NK-92 treated with Interleukin-12 subunit alpha and Interleukin-12 subunit beta, amount 100 ng/mL, for 24 hours (cell line): Measurements from ENCODE around the gene POLR2I.
A peak's percentile ranks its signal among the peaks of the same experiment; 100 is the strongest.
"Not testable (repeated sequence)": the region's sequence is repeated elsewhere in the genome, so short reads cannot be mapped to it uniquely, and the experiment has no call there.

ENCODE experiments used
- DNase-seq: peaks from one replicate; lab custom pipeline; 2025; lab: John Stamatoyannopoulos, UW

Gene POLR2I

DNA sequence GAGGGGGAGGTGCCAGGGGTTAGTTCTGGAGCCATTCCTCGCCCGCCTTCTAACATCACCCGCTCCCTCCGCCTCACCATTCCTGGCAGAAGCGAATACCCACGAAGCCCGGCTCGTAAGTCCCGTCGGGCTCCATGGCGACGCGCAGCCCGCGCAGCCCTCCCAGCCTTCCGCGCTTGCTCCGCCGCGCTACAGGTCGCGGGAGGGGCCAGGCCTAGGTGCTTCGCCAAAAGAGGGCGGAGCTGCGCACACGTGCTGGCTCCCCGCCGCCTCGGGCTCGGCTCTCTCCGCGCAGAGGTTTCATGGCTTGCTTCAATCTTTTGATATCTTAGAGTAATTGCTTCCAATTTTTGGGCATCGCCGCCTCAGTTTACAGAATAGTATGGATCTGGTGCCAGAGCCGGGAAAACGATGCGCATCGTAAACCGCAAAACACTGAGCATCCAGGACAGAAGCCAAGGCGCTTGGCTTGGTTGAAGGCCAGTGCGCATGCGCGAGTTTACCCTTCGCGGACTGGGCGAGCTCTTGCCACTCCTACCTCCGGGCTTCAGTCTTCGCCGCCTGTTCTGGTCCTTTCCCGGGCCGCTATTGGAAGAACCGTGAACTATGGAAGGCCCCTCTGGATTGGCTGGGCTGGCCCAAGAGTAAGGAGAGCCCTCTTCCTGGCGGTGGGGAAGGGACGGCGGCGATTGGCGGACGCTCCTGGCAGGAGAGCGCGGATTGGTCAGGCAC is at the start of gene POLR2I:
POLR2I (minus strand) TSS at position 155 of the 732 bp plus-strand sequence; CDS start at position 136, 19 bp downstream.
- peak; percentile 100 for DNase-seq

GRCh38 chr19:36163813-36164212 is 49.1 kb upstream of the POLR2I start:
- no peak for DNase-seq

- DNase-seq, result no peak
Measured at GRCh38 chr19:36160821-36161596, 46.3 kb upstream of the POLR2I start.

DNA sequence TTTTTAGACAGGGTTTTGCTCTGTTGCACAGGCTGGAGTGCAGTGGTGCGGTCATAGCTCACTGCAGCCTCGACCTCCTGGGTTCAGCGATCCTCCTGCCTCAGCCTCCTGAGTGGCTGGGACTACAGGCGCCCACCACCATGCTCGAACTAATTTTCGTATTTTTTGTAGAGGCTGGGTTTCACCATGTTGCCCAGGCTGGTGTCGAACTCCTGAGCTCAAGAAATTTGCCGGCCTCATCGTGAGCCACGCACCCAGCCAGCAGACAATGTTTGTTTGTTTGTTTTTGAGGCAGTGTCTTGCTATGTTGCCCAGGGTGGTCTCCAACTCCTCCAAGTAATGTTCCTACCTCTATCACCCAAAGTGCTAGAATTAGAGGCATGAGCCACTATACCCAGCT is 38.5 kb upstream of the POLR2I start:
- no peak for DNase-seq

- DNase-seq, result no peak
Measured at GRCh38 chr19:36152352-36153091, 37.8 kb upstream of the POLR2I start, which contains the start of gene COX7A1. Gene COX7A1, minus strand, starts transcription at chr19:36152447. Its CDS starts 40 bp downstream, at chr19:36152407.

DNA sequence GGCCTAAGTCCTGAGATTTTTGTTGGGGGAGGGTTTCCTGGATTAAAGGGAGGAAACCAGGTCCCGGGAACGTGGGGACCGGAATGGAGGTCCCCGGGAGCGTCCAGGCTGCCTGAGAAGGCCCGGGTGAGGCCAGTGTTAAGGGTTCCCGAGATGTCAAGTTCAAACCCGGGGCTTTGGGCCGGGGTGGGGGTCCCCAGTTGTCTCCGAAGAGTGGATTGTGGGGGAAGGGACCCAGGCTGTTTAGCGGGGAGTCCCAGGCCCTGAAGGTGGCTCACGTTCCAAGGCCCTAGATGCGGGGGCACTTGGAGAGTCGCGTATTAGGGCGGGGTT is 37.3 kb upstream of the POLR2I start:
- no peak for DNase-seq

DNA sequence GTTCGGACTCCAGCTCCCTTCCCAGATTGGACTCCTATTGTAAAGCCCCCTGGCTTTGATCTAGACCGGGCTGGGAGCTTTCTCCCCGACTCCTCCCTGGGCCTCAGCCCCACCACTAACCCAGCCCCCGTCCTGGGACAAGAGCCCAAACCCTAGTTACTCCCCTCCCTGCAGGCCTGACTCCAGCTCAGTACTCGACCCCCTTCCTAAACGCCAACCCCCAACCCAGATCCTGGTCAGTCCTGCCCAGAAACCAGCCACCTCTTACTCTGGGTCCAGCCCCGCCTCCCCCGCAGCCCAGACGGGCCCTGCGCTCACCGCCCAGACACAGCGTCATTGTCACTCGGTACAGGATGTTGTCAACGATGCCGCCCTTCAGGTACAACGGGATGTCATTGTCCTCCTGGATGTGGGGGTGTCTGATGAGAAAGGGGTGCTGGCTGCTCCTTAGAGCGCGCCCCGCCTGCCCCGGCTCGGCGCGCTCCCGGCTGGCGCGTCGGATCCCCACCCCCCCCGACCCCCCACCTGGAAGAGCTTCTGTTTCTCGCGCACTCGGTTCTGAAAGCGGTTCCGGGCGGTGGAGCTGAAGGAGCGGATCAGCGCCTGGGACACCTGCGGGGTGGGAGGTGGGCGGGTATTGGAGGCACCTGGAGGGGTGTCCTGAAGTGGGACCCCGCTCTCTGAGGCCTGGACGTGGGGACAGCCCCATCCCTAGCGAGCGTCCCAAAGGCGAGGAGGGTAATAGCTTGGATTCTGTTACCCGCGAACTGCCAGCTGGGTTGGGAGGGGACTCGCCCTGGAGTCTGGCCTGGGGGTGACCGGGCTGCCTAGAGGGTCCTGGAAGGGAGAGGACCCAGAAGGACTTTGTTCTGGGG is 36.7 kb upstream of the POLR2I start:
- no peak for DNase-seq

GRCh38 chr19:36150586-36150985 is 35.9 kb upstream of the POLR2I start:
- DNase-seq, result no peak

DNA sequence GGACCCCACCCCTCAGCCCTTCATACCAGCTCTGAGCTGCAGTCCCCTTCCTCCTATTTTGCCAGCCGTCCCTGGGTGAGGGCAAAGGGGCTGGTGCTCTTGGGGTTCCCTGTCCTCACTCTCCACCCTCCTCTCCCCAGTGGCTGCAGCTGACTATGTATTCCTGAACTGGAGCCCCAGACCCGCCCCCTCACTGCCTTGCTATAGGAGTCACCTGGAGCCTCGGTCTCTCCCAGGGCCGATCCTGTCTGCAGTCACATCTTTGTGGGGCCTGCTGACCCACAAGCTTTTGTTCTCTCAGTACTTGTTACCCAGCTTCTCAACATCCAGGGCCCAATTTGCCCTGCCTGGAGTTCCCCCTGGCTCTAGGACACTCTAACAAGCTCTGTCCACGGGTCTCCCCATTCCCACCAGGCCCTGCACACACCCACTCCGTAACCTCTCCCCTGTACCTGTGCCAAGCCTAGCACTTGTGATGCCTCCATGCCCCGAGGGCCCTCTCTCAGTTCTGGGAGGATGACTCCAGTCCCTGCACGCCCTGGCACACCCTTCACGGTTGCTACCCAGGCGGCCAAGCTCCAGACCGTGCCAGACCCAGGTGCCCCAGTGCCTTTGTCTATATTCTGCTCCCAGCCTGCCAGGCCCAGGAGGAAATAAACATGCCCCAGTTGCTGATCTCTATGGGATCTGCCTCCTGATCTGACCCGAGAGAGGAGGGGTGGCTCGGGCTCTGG is 35.2 kb upstream of the POLR2I start:
- DNase-seq, result no peak

DNA sequence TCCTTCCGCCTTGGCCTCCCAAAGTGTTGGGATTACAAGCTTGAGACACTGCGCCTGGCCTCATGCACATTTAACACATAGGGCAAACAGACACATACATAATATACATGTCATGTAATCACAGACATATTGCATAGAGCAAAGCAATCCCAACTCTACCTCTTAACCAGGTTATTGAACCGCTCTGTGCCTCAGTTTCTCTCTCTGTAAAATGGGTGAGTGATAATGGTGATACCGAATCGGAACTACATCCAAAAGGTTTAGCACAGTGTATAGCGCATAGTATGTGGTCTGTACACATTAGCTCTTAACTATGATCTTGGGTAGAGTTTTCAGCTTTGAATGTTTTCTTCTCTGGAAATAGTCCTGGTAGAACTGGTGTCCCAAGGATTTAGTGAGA is 29.9 kb upstream of the POLR2I start:
- DNase-seq, result no peak

GRCh38 chr19:36142496-36142895 is 27.8 kb upstream of the POLR2I start:
- DNase-seq, result no peak

GRCh38 chr19:36142046-36142445 is 27.4 kb upstream of the POLR2I start:
- no peak for DNase-seq

DNA sequence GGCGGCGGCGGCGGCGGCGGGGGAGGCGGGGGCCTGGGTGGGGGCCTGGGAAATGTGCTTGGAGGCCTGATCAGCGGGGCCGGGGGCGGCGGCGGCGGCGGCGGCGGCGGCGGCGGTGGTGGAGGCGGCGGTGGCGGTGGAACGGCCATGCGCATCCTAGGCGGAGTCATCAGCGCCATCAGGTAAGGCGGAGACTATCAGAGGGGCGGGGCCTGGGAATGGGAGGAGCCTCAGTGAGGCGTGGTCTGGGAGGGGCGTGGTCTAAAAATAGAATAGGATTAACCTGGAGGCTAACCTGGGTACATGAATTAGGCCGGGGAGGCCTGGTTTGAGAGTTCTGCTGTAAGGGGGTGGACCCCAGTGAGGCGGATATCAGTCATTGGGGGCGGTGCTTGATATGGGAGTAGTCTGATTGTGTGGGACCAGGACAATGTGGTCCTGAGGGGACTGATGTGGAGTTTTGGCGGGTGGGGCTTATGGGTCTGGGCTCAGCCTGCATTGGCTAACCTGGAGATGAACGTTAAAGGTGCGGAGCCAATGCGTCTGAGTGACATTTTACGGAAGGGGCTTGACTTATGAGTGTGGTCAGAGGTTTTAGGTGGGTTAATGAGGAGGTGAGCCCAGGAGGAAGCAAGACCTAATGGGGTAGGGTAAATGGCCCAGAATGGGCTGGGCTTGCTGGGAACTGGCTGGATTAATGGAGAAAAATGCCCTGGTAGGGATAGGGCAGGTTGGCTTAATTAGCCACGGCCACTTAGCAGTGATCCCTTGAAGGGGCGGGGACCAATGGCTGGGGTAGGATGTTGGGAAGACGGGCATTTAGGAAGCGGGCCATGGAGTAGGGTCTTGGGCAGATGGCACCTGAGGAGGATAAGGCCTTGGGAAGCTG is 26.6 kb upstream of the POLR2I start:
- DNase-seq, result peak; percentile 79

DNA sequence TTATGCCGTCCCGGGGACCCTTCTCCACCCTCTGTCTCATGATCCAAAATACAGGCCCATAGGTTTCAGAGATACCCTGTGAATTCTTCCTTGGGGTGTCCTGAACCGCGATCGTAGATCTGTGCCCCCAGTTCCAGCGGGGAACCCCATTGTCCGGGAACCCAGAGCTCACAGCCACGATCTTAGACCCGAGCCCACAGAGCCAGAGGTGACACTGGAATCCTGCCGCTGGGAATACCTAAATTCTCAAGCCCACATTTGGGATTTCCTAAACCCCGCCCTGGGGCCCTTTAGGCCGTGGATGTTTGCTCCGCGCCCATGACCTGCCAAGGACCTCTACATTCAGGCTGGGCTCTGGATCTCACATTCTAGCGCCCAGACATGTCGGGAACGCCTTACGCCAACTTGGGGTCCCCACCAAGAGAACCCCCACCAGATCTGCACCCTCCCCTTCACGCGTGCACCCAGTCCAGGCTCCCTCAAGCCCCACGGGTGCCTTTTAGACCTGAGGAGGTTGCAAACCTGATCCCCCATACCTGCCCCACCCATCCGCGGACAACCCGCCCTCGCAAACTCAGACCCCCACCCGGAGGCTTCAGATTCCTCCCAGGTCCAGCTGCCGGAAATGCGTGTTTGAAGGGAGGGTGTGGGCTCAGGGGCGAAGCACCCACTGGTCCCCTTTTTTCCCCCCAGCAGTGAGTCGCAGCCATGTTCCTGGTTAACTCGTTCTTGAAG is 25.8 kb upstream of the POLR2I start:
- DNase-seq, result peak; percentile 63

GRCh38 chr19:36139473-36140303 is 25.0 kb upstream of the POLR2I start, which contains the start of gene CAPNS1:
Gene CAPNS1, plus strand, starts transcription at chr19:36140066. Its CDS starts 946 bp downstream, at chr19:36141012.
- peak; percentile 93 for DNase-seq

DNA sequence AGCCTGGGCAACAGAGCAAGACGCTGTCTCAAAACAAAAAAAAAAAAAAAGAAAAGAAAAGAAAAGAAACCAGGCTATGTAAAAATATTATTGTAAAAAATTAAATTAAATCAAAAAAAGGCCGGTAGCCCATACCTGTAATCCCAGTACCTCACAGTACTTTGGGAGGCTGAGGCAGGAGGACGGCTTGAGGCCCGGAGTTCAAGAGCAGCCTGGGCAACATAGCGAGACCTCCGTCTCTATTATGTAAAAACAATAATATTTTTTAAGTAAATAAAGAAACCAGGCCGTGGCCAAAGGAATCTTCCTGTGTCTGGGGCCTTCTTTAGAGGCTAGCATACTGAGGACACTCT is 24.4 kb upstream of the POLR2I start:
- no peak for DNase-seq

DNA sequence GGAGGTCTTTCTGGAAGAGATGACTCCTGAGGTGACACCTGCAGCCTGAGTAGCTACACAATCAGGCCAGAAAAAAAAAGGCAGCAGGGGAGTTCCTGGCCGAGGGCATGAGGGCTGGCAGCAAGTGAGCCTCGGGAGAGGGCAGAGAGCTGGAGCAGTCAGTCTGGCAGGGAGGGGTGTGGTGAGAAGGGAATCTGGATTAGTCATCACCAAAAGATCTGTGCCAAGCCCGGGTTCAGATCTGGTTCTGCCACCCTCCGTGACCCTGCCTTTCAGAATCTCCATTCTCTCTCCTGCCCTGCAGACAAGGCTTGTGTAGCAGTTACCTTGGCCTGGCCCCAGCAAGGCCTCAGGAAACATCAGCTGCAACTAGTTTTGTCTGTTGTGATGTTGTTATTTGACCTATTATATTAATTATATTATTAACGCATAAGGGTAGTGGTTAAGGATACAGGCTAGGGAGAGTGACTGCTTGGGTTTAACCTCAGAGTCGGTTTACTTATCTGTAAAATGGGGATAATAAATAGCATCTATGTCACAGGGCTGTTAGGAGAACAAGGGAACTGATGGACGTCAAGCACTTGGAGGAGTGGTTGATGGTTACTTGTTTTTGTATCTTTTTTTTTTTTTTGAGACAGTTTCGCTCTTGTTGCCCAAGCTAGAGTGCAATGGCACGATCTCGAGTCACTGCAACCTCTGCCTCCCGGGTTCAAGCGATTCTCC is 22.4 kb upstream of the POLR2I start:
- no peak for DNase-seq

DNA sequence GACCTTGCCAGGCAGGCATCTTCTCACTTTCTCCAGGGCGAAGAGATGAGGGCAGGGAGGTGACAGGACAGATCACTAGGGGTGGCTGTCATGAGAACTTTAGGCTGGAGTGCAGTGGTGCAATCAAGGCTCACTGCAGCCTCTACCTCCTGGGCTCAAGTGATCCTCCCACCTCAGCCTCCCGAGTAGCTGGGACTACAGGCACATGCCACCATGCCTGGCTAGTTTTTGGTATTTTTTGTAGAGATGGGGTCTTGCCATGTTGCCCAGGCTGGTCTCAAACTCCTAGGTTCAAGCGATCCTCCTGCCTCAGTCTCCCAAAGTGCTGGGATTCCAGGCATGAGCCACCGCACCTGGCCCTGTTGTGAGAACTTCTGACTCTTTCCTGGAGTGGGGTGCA is 20.2 kb upstream of the POLR2I start:
- DNase-seq, result not testable (repeated sequence)
